Osteocyte (in vitro differentiated cells): ENCODE data around the gene C1orf56. TPM values are rescaled to one million over a fixed set of nuclear protein-coding genes. Genes with fewer than 3 reads are reported as not detected.
A peak's percentile ranks its signal among the peaks of the same experiment; 100 is the strongest.
"Not testable (repeated sequence)": the region's sequence is repeated elsewhere in the genome, so short reads cannot be mapped to it uniquely, and the experiment has no call there.

ENCODE experiments used
- DNase-seq: peaks from one replicate; pipeline ENCODE4 v3.0.0; 2021; ENCODE audit warnings: mixed read lengths; ENCODE audit not compliant: unreplicated experiment; ENCODE audit errors: extremely low spot score
- H3K27ac Mint-ChIP-seq: one replicate; pipeline ENCODE4 v1.8.0; 2021; ENCODE audit warnings: mild to moderate bottlenecking, mixed read lengths; ENCODE audit not compliant: unreplicated experiment
- H3K27me3 Mint-ChIP-seq: one replicate; pipeline ENCODE4 v1.8.0; 2021; ENCODE audit warnings: mixed read lengths; ENCODE audit not compliant: unreplicated experiment
- H3K36me3 Mint-ChIP-seq: one replicate; pipeline ENCODE4 v1.8.0; 2021; ENCODE audit warnings: mixed read lengths; ENCODE audit not compliant: unreplicated experiment
- H3K4me1 Mint-ChIP-seq: one replicate; pipeline ENCODE4 v1.8.0; 2021; ENCODE audit warnings: mixed read lengths; ENCODE audit not compliant: unreplicated experiment
- H3K4me3 Mint-ChIP-seq: one replicate; pipeline ENCODE4 v1.8.0; 2021; ENCODE audit warnings: mild to moderate bottlenecking, moderate library complexity, mixed read lengths; ENCODE audit not compliant: unreplicated experiment
- H3K9me3 Mint-ChIP-seq: one replicate; pipeline ENCODE4 v1.8.0; 2021; ENCODE audit warnings: mixed read lengths; ENCODE audit not compliant: unreplicated experiment
- total RNA-seq: library from RNA; stranded (reverse); gene quantifications from 2 replicates; pipeline ENCODE4 v1.2.1, GENCODE V29; 2021
- TF ChIP-seq, protein P1 (sequence below): fragments of 200-600 bp; sonication (generic); IDR thresholded peaks from 2 replicates; pipeline ENCODE4 v1.5.0; 2021; ENCODE audit warnings: antibody characterized with exemption, mild to moderate bottlenecking, moderate library complexity

C1orf56 gene
- total RNA-seq, 1 donor from 2014 or later = 5.2 TPM

DNA sequence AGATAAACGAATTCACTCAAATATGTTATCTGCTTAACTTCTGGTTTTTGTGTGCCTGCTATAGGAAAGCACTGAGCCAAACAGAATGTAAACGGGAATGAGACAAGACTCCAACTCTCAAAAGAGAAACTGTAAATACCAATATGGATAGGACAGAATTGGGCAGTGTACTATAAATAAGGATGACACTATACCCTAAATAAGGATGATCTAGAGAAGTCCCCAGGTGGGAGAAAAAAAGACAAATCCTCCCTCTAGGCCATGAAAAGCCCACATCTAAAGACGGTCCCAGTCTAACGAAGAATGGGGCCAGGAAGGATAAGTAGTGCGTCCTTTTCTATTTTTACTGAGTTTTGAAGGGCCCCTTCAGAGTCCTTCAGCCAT is 21.5 kb downstream of the C1orf56 start:
- H3K27ac Mint-ChIP-seq = peak overlapping the region; percentile 44
- H3K4me3 Mint-ChIP-seq = peak overlapping the region; percentile 23
- no peaks in the 10 kb centered on the region for H3K27me3 Mint-ChIP-seq
- no peak for DNase-seq
- TF ChIP-seq, protein P1, sequence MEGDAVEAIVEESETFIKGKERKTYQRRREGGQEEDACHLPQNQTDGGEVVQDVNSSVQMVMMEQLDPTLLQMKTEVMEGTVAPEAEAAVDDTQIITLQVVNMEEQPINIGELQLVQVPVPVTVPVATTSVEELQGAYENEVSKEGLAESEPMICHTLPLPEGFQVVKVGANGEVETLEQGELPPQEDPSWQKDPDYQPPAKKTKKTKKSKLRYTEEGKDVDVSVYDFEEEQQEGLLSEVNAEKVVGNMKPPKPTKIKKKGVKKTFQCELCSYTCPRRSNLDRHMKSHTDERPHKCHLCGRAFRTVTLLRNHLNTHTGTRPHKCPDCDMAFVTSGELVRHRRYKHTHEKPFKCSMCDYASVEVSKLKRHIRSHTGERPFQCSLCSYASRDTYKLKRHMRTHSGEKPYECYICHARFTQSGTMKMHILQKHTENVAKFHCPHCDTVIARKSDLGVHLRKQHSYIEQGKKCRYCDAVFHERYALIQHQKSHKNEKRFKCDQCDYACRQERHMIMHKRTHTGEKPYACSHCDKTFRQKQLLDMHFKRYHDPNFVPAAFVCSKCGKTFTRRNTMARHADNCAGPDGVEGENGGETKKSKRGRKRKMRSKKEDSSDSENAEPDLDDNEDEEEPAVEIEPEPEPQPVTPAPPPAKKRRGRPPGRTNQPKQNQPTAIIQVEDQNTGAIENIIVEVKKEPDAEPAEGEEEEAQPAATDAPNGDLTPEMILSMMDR = no peak
- no peaks in the 10 kb centered on the region for H3K9me3 Mint-ChIP-seq
- peaks cover 25% of the 10 kb centered on the region for H3K4me1 Mint-ChIP-seq
- H3K36me3 Mint-ChIP-seq = peaks cover 14% of the 10 kb centered on the region

DNA sequence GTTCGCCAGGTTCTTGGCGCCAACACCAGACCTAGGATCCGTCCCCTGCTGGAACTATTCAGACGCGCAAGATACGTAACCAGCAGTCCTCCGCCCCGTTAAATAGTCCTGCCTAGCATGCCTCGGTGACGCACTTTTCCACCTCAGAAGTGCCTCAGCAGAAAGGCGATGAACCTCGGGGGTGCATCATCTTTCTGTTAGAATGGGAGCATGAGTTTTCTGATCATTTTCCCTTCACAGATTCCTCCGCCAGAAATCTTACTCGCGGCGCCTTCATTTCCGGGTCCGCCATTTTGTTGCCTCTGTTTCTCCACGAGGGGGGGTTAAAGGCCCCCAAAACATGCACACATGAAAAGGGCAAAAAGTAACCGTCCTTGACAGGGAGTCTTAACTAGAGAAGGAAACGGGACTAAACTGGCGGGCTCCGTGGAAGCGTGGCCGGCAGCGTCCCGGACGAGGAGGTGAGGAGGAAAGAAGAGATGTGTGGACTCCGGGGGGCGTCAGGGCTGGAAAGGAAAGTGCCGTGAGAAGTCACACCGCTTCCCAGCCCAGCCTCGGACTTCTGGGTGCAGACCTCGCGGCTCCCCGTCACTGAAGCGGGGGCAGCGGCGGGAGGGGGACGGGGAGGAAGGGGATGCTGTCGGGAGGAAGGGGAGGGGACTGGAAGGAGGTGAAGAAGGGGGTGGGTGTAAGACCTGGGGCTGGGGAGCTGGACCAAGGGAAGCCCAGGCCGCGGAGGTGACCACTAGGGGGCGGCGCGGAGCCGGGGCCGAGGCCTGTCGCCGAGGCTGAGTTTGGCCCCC is 23.1 kb downstream of the C1orf56 start, which contains the start of gene GABPB2:
Gene GABPB2 (plus strand): TSS at position 288 of the 803 bp plus-strand sequence. CDS start 17,429 bp downstream, outside the sequence.
- no peaks in the 10 kb centered on the region for H3K27me3 Mint-ChIP-seq
- peak within 1 kb of the TSS; percentile 100 for H3K27ac Mint-ChIP-seq
- TF ChIP-seq, protein P1 = peak; percentile 90
- H3K36me3 Mint-ChIP-seq = peaks cover 10% of the 10 kb centered on the region
- DNase-seq = peak; percentile 94
- H3K9me3 Mint-ChIP-seq = no peaks in the 10 kb centered on the region
- H3K4me1 Mint-ChIP-seq = peaks cover 14% of the 10 kb centered on the region
- H3K4me3 Mint-ChIP-seq = peak within 1 kb of the TSS; percentile 98

DNA sequence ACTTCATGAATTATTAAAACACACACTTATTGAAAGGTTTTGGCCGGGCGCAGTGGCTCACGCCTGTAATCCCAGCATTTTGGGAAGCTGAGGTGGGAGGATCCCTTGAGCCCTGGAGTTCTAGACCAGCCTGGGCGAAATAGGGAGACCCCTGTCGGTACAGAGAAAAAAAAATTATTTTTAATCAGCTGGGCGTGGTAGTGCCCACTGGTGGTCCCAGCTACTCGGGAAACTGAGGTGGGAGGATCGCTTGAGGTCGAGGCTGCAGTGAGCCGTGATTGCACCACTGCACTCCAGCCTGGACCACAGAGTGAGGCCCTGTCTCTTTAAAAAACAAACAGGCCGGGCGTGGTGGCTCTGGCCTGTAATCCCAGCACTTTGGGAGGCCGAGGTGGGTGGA is 24.7 kb downstream of the C1orf56 start:
- TF ChIP-seq, protein P1 = peak; percentile 13
- Mint-ChIP-seq H3K27me3 (no peaks in the 10 kb centered on the region), H3K4me1 (peaks cover 14% of the 10 kb centered on the region), H3K36me3 (peaks cover 10% of the 10 kb centered on the region), H3K27ac (peak overlapping the region; percentile 100), H3K4me3 (peak overlapping the region; percentile 98), H3K9me3 (no peaks in the 10 kb centered on the region)
- no peak for DNase-seq

DNA sequence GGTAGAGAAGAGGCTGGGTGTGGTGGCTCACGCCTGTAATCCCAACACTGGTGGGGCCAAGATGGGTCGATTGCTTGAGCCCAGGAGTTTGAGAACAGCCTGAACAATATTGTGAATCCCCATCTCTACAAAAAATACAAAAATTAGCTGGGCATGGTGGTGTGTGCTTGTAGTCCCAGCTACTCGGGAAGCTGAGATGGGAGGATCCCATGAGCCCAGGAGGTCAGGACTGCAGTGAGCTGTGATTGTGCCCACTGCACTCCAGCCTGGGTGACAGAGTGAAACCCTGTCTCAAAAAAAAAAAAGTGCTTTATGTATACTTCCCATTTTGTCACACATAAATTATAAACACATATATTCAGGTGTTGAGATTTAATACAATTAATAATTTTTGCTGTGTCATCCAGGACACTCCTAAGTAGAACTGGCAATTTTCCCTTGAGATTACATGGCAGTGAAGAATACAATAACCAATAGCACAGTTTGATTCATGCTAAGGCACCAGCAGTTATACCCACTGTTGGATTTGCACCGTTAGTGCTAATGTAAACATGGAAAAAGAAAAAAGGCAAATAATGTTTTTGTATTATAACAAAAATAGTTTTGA is 38.5 kb downstream of the C1orf56 start:
- no peak overlapping the region for H3K27ac Mint-ChIP-seq
- TF ChIP-seq, protein P1 = no peak
- no peak for DNase-seq
- no peaks in the 10 kb centered on the region for H3K36me3 Mint-ChIP-seq
- H3K27me3 Mint-ChIP-seq = no peaks in the 10 kb centered on the region
- no peaks in the 10 kb centered on the region for H3K9me3 Mint-ChIP-seq
- no peaks in the 10 kb centered on the region for H3K4me1 Mint-ChIP-seq
- no peak overlapping the region for H3K4me3 Mint-ChIP-seq

DNA sequence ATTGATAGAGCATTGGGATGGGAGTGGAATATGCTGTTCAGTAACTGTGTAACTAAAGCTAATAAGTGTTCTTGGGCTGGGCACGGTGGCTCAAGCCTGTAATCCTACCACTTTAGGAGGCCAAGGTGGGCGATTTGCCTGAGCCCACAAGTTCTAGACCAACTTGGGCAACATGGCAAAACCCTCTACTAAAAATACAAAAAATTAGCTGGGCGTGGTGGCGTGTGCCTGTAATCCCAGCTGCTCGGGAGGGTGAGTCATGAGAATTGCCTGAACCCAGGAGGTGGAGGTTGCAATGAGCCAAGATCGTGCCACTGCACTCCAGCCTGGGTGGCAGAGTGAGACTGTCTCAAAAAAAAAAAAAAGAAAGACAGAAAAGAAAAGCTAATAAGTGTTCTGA is 49.9 kb downstream of the C1orf56 start:
- not testable (repeated sequence) for H3K27me3 Mint-ChIP-seq, H3K4me3 Mint-ChIP-seq, H3K4me1 Mint-ChIP-seq, H3K36me3 Mint-ChIP-seq, H3K9me3 Mint-ChIP-seq, H3K27ac Mint-ChIP-seq, DNase-seq
